Aorta (tissue), 5 donors: ENCODE measurements around the gene POLDIP2. TPM values are rescaled to one million over a fixed set of nuclear protein-coding genes. Genes with fewer than 3 reads are reported as not detected.

Experiments used
- ATAC-seq: fragments of 200-7000 bp; cut with Tn5 transposase; one replicate; pipeline ENCODE4 v1.9.1; 2022; ENCODE audit warnings: moderate library complexity; ENCODE audit not compliant: low FRiP score
- DNase-seq, 2 donors: peaks; one replicate each; pipeline ENCODE4 v3.0.0-alpha.2; 2020
- H3K27ac ChIP-seq, 2 donors: one replicate each; pipeline ENCODE4 v1.5.1; 2013; ENCODE audit warnings: low read length in 2 of 2, mild to moderate bottlenecking in 2 of 2, moderate library complexity in 2 of 2, control low read depth in 1 of 2, inconsistent platforms in 1 of 2, low read depth in 1 of 2
- H3K27me3 ChIP-seq, 2 donors: one replicate each; pipeline ENCODE4 v1.6.1; 2013; ENCODE audit warnings: control low read depth in 1 of 2, low read length in 1 of 2, mild to moderate bottlenecking in 1 of 2, moderate library complexity in 1 of 2; ENCODE audit not compliant: insufficient read depth in 2 of 2, control insufficient read depth in 1 of 2
- H3K36me3 ChIP-seq, 2 donors: one replicate each; pipeline ENCODE4 v1.6.1; 2013; ENCODE audit warnings: control low read depth in 1 of 2, low read length in 1 of 2, mild to moderate bottlenecking in 1 of 2; ENCODE audit not compliant: insufficient read depth in 2 of 2, control insufficient read depth in 1 of 2
- H3K4me1 ChIP-seq, 2 donors: one replicate each; pipeline ENCODE4 v1.6.1; 2013; ENCODE audit warnings: low read length in 2 of 2, control low read depth in 1 of 2, mild to moderate bottlenecking in 1 of 2, moderate library complexity in 1 of 2; ENCODE audit not compliant: insufficient read depth in 2 of 2, control insufficient read depth in 1 of 2
- H3K4me3 ChIP-seq, 2 donors: one replicate each; pipeline ENCODE4 v1.5.1; 2013; ENCODE audit warnings: low read length in 2 of 2, control low read depth in 1 of 2, mild to moderate bottlenecking in 1 of 2
- H3K9me3 ChIP-seq: one replicate; pipeline ENCODE4 v1.6.1; 2013; ENCODE audit warnings: mild to moderate bottlenecking, low read length; ENCODE audit not compliant: control insufficient read depth
- WGBS, 2 donors: extraction: QIAGEN DNeasy Blood & Tissue Kit; methylation state at CpG; one replicate each; pipeline ENCODE4 v1.1.7; 2013; 5-methylcytosine and 5-hydroxymethylcytosine counted together
- intact Hi-C, 2 donors: fragments of 100-400 bp; cut with DNase I; formaldehyde crosslinking; loops; one replicate each; pipeline versions ENCODE4 v1.14.2 to v1.15.0; 2022
- polyA plus RNA-seq, 2 donors: library from polyadenylated mRNA; stranded (reverse); fragments of 200-250 nt; gene quantifications; one replicate each; pipeline ENCODE4 v1.2.3, GENCODE V29; 2013
- total RNA-seq, 2 donors: library from RNA; stranded (reverse); fragmentation: NEBNext Ultra II Directional; extraction: Animal tissue kit (Norgen Biotek cat#: 25700); gene quantifications; one replicate each; pipeline ENCODE4 v1.2.1, GENCODE V29; 2021
- donor health status: healthy with polysubstance abuse.
- donor health status: Bipolar disorder and iron deficiency.
- donor health status: DM: no; HTN: no; CAD: no.
- donor health status: DM: no; HTN: no; CAD: no.
- donor health status: DM: yes; HTN: yes; CAD: no.

POLDIP2 gene
- total and polyA plus RNA-seq, 4 donors: 36.6 to 42.5 (median 40.8) TPM

DNA sequence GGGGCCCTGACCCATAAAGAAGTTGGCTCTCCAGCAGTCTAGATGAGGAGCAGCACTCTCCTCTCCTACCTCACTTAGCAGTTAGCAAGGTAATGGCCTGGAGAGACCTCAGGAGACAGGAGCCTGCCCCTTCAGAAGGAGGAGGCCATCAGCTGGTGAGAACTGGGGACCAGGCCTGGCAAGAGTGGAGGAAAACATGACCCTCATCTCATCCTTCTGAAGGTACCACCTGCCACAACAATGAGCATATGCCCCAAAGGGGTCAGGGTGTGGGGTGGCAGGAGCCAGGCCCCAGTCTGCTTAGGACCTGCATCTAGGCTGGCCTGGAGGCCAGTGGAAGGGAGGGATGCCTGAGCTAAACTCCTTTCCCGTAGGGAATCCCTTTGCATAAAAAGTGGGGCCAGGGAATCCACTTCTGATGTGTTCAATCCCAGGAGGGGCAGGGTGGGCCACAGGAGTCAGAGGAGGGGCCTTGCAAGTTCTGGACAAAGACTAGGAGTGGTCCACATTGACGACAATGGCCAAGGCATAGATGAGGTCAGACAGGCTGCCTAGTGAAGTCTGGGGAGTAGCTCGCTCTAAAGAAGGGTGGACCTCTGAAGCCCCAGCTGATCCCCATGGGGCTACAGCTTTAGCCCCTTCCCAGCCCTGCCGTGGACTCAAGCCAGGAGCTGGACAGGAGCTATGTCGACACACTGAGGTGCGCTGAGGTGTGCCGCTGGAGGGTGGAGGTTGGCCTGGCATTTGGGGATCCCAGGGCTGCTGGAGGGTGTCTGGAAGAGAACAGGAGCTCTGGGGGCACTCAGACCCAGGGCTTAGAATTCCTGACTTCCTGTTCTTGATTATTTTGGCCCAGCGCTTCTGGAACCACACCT is 6.7 kb upstream of the POLDIP2 start:
- Histone ChIP-seq H3K4me3 (no peak overlapping the region), H3K9me3 (no peaks in the 10 kb centered on the region), H3K27ac (no peak overlapping the region), H3K4me1 (no peaks in the 10 kb centered on the region), H3K27me3 (no peaks in the 10 kb centered on the region), H3K36me3 (peaks cover 2 to 4% of the 10 kb centered on the region in 2 donors)
- WGBS, 2 donors: 86 to 92% methylated on average over 8 of the region's 8 CpGs
- DNase-seq (peak in 1 of 2 donors; percentile 45), ATAC-seq (no peak)
- intact Hi-C loops: no loop called here

DNA sequence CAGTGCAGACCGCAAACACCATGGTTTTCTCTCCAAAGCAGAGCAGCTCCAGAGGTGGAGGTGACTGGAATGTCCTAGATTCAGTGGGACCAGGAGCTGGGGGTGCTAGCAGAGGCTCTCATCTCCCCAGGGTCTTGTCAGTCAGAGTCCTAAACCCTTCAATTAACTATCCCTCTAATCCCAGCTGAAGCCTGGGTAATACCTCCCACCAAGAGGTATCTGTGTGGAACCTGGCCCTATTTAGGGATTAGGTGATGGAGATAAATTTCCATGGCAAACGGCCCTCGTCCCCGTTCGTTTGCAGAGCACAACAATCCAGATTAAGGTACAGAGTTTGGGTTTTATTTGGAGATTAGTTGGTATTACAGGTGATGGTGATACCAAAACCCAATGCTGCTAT is 5.9 kb upstream of the POLDIP2 start:
- peaks cover 2 to 4% of the 10 kb centered on the region in 2 donors for H3K36me3 ChIP-seq
- no peaks in the 10 kb centered on the region for H3K27me3 ChIP-seq
- 85% methylated on average over 5 of the region's 5 CpGs for whole genome bisulfite sequencing, 2 donors
- DNase-seq (peak in 1 of 2 donors; percentile 7), ATAC-seq (no peak)
- H3K4me1 ChIP-seq: no peaks in the 10 kb centered on the region
- H3K4me3 ChIP-seq: no peak overlapping the region
- H3K27ac ChIP-seq: no peak overlapping the region
- H3K9me3 ChIP-seq: no peaks in the 10 kb centered on the region
- intact Hi-C loops: no loop called here

GRCh38 chr17:28357901-28358197 is 522 bp upstream of the POLDIP2 start:
- peak in 1 of 2 donors; percentile 11 for DNase-seq

DNA sequence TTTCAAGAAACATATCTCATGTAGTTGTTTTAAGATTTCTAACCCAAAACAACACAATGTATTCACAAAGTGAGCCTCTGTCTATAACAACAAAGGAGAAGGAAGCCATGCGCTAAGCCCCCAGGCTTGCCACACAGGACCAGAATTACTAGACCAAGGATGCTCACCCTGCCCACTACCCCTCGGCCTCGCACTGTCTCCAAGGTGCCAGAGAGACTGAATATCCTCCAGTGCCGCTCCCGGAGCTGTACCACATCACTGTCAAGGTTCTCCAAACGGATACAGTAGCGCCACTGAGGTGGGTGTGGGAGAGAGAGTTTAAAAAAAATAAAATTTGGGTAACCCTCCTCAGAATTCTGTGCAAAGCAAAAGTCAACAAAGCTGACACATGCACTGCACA is 7.1 kb downstream of the POLDIP2 start:
- ATAC-seq (no peak), DNase-seq (no peak)
- peaks cover 7% of the 10 kb centered on the region in 2 donors for H3K36me3 ChIP-seq
- H3K4me3 ChIP-seq: no peak overlapping the region
- no peaks in the 10 kb centered on the region for H3K9me3 ChIP-seq
- H3K4me1 ChIP-seq: peaks cover 3 to 4% of the 10 kb centered on the region in 2 donors
- H3K27me3 ChIP-seq: no peaks in the 10 kb centered on the region
- WGBS, 2 donors: 87 to 94% methylated on average over 7 of the region's 7 CpGs
- H3K27ac ChIP-seq: no peak overlapping the region
- intact Hi-C loops: no loop called here

More at GRCh38 chr17:28357901-28358197, 522 bp upstream of the POLDIP2 start:
- Histone ChIP-seq H3K9me3 (no peaks in the 10 kb centered on the region), H3K27me3 (no peaks in the 10 kb centered on the region), H3K36me3 (peaks cover 2 to 6% of the 10 kb centered on the region in 2 donors), H3K4me3 (peak overlapping the region; percentile 9 to 69), H3K4me1 (no peaks in the 10 kb centered on the region), H3K27ac (peak overlapping the region; percentile 6 to 33)
- ATAC-seq: no peak
- intact Hi-C loops: loop anchor here in 1 of 2 donors (2.0 kb wide), 1 partner anchor 21 kb away; no protein-coding TSS in a partner anchor
- 3 to 6% methylated on average over 4 of the region's 4 CpGs for WGBS, 2 donors

GRCh38 chr17:28348979-28349378 is 8.3 kb downstream of the POLDIP2 start:
- H3K4me1 ChIP-seq: peaks cover 3 to 4% of the 10 kb centered on the region in 2 donors
- no peak for DNase-seq
- H3K27ac ChIP-seq: no peak overlapping the region
- intact Hi-C loops: no loop called here
- 60 to 70% methylated on average over 3 of the region's 3 CpGs for WGBS, 2 donors
- peaks cover 7 to 8% of the 10 kb centered on the region in 2 donors for H3K36me3 ChIP-seq
- no peaks in the 10 kb centered on the region for H3K9me3 ChIP-seq
- no peaks in the 10 kb centered on the region for H3K27me3 ChIP-seq
- no peak for ATAC-seq
- H3K4me3 ChIP-seq: no peak overlapping the region

- Histone ChIP-seq H3K4me1 (peaks cover 3 to 4% of the 10 kb centered on the region in 2 donors), H3K4me3 (no peak overlapping the region), H3K9me3 (no peaks in the 10 kb centered on the region), H3K27ac (peak overlapping the region; percentile 54 to 78), H3K27me3 (no peaks in the 10 kb centered on the region), H3K36me3 (peaks cover 7 to 10% of the 10 kb centered on the region in 2 donors)
- no peak for ATAC-seq
- intact Hi-C loops: no loop called here
- WGBS, 2 donors: 10 to 24% methylated on average over 8 of the region's 8 CpGs
- peak in 1 of 2 donors; percentile 71 for DNase-seq
These were observed 10.0 kb downstream of the POLDIP2 start for GRCh38 chr17:28347261-28347891.

GRCh38 chr17:28346746-28347246 is 10.5 kb downstream of the POLDIP2 start:
- WGBS, 2 donors: 9 to 17% methylated on average over 7 of the region's 7 CpGs
- DNase-seq (no peak), ATAC-seq (no peak)
- Histone ChIP-seq H3K4me3 (no peak overlapping the region), H3K27me3 (no peaks in the 10 kb centered on the region), H3K27ac (peak overlapping the region; percentile 73 to 91), H3K9me3 (no peaks in the 10 kb centered on the region), H3K4me1 (peaks cover 3 to 4% of the 10 kb centered on the region in 2 donors), H3K36me3 (peaks cover 7 to 14% of the 10 kb centered on the region in 2 donors)
- intact Hi-C loops: no loop called here

DNA sequence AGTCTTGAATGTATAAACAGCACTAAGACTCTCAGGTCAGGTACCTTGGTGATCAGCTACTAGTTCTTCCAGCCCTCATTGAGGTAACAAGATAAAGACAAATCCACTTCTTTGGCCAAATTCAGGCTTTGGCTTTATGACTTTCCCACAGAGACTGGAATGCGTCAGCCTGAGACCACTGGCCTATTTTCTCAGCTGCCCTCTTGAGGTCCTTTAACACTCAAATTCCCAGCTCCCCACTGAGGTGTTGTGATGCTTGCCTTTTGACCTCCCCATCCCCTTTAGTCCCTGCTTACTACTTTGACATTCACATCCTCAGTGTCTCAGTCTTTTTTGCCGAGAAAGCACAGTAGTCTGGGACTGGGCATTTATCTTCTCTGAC is 11.1 kb downstream of the POLDIP2 start:
- ATAC-seq: no peak
- intact Hi-C loops: no loop called here
- Histone ChIP-seq H3K9me3 (no peaks in the 10 kb centered on the region), H3K36me3 (peaks cover 7 to 14% of the 10 kb centered on the region in 2 donors), H3K27ac (peak overlapping the region; percentile 73 to 91), H3K4me3 (no peak overlapping the region), H3K4me1 (peaks cover 3 to 4% of the 10 kb centered on the region in 2 donors), H3K27me3 (no peaks in the 10 kb centered on the region)
- 7 to 19% methylated on average over 2 of the region's 2 CpGs for WGBS, 2 donors
- DNase-seq: no peak
